Measurements from ENCODE around the gene GLI3.

- TF ChIP-seq YY1 (IDR thresholded peaks at IDR 0.05; ENCODE audit: insufficient read depth, insufficient read length): no peak
- no peak for TF ChIP-seq ZNF274 (IDR thresholded peaks at IDR 0.05; ENCODE audit: low read depth, low read length)
- no peak for TF ChIP-seq SUZ12 (IDR thresholded peaks at IDR 0.05; ENCODE audit: extremely low read depth, insufficient read depth, insufficient read length)
These were observed 32.2 kb upstream of the GLI3 start for GRCh38 chr7:42269161-42269560.
